Urothelium cell line (cell line): ENCODE measurements around the gene ZNF629.

ENCODE experiments used
- DNase-seq: peaks from one replicate; pipeline ENCODE4 v3.0.0; 2011; ENCODE audit warnings: low spot score, mixed read lengths
- FAIRE-seq: peaks from 2 replicates; lab custom pipeline; 2011; peaks lifted over from hg19 to GRCh38; lab: Jason Lieb, UNC

Gene ZNF629

GRCh38 chr16:30768583-30769181 is 18.3 kb downstream of the ZNF629 start:
- FAIRE-seq (no peak), DNase-seq (no peak)

- no peak for FAIRE-seq
- no peak for DNase-seq
Observed at GRCh38 chr16:30767767-30768465, 19.1 kb downstream of the ZNF629 start.

DNA sequence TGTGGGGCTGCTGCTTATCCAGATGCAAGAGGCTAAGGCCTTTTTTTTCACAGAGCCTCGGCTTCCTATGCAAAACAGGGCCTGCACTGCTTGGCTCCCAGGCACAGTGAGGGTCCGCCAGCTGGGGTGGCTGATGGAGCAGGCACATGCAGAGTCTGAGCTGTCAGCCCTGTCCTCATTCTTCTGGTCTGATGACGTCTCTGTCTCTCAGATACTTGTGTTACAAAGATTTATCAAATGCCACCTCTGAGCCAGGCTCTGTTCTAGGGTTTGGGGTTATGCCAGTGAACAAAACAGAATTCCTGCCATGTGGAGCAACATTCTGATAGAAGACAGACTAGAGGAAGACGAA is 20.1 kb downstream of the ZNF629 start:
- FAIRE-seq (no peak), DNase-seq (no peak)

DNA sequence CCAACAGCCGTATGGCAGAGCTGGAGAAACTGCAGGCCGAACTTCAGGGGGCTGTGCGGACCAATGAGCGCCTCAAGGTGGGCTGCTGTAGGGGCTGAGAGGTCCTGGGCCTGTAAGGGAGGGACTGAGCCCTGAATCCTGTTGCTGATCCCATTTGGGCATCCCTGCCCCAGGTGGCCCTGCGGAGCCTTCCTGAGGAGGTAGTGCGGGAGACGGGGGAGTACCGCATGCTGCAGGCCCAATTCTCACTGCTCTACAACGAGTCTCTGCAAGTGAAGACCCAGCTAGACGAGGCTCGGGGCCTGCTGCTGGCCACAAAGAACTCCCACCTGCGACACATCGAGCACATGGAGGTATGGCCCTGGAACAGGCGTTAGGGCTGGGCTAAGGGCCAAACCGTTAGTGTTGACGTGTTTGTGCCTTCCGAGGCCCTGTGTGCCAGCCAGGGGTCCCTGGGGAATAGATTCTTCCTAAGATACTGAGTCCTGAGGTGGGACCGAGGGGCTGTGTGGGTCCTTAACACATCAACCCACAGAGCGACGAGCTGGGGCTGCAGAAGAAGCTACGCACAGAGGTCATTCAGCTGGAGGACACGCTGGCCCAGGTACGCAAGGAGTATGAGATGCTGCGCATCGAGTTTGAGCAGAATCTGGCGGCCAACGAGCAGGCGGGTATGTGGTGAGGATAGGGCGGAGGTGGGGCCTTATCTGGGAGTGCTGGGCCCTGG is 20.6 kb downstream of the ZNF629 start:
- DNase-seq (no peak), FAIRE-seq (no peak)

DNA sequence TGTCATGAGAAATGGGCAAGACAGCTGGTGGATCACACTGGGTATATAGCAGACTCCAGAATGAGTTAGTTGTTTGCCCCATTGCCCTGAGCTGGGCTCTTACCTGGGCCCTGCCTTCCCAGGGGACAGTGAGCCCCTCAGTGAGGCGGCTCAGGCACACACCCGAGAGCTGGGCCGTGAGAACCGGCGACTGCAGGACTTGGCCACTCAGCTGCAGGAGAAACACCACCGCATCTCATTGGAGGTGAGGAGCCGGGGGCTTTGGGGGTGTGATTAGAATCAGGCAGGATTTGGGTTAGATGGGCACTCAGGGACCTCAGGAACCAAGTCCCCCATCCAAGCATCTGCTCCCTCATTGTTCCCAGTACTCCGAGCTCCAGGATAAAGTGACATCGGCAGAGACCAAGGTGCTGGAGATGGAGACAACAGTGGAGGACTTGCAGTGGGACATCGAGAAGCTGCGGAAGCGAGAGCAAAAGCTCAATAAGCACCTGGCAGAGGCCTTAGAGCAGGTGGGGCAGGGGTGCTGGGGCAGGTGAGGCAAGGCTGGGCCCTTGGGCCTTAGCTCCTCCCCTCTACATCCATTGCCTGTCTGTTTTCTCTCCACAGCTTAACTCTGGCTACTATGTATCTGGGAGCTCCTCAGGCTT is 22.1 kb downstream of the ZNF629 start:
- FAIRE-seq (no peak), DNase-seq (no peak)

- FAIRE-seq (no peak), DNase-seq (no peak)
Observed at GRCh38 chr16:30764086-30764485, 22.9 kb downstream of the ZNF629 start.

DNA sequence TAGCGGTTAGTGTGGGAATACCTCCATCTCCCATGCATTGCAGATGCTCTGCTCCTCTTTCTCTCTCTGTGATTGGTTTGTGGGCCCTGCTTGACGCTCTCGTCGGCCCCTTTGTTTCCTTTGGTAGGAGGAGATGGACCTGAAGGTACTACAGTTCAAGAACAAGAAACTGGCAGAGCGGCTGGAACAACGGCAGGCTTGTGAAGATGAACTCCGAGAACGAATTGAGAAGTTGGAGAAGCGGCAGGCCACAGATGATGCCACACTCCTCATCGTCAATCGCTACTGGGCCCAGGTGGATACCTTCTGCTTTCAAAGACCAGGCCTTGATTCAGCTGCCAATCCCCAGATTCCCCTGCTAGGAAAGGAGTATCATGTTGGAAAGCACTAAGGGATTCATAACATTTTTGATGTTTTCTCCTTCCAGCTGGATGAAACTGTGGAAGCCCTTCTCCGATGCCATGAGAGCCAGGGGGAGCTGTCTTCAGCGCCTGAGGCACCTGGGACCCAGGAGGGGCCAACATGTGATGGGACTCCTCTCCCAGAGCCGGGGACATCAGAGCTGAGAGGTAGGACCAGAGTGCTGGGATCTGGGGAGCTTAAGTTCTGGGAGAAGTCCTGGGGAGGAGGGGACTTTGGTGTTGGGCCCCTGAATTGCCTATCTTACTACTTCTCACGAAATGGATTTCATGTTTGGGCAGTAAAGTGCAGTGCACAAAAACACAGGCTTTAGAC is 23.8 kb downstream of the ZNF629 start:
- FAIRE-seq, result no peak
- no peak for DNase-seq

DNA sequence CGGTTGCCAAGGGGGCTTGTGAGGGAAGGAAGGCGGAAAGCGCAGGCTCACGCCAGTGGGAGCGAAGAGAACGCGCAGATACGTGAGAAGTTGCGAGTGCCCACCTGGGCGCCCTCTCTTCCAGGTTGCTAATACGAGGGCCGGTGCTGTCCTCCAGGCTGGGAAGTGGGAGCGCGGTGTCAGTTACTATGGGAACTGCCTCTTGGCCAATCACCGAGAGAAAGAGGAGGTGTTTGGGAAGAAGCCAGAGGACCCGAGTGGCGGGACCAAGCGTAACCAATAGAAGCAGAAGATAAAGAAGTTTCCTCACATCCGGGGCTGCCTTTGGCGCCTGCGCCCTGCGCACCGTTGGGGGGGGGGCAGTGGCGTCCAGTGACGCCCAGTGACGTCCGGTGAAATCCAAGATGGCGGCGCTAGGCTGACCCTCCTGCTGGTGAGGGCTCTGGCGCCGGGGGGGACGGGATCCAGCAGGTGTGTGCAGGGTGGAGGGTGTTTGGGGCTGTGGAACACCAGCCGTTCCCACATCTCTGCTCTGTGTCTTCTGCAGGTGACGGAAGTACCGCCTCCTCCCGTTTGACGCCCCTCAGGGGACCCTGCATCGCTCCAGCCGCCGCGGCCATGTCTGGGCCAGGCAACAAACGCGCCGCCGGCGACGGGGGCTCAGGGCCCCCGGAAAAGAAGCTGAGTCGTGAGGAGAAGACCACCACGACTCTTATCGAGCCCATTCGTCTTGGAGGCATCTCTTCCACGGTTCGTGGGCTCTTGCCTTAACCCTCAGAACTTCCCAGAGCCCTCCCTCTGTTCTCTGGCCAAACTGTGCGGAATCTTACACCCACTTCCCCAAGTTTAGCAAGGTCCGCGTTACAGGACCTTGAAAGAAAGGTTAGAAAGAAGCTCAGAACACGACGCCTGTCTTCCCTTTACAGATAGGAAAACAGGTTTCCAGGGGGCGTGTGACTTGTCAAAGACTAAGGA is 24.8 kb downstream of the ZNF629 start, which contains the start of the genes CFAP119 and RNF40:
TSS of gene CFAP119 (minus strand) at position 135 of the 975 bp plus-strand sequence. CDS start 314 bp downstream, outside the sequence.
TSS of gene RNF40 (plus strand) at position 395 of the 975 bp plus-strand sequence. CDS start at position 619, 224 bp downstream.
- FAIRE-seq (no peak), DNase-seq (peak; percentile 96)

GRCh38 chr16:30761427-30761927 is 25.5 kb downstream of the ZNF629 start:
- DNase-seq, result peak; percentile 13
- FAIRE-seq, result no peak

- DNase-seq (no peak), FAIRE-seq (no peak)
Observed at GRCh38 chr16:30760577-30761426, 26.2 kb downstream of the ZNF629 start.

DNA sequence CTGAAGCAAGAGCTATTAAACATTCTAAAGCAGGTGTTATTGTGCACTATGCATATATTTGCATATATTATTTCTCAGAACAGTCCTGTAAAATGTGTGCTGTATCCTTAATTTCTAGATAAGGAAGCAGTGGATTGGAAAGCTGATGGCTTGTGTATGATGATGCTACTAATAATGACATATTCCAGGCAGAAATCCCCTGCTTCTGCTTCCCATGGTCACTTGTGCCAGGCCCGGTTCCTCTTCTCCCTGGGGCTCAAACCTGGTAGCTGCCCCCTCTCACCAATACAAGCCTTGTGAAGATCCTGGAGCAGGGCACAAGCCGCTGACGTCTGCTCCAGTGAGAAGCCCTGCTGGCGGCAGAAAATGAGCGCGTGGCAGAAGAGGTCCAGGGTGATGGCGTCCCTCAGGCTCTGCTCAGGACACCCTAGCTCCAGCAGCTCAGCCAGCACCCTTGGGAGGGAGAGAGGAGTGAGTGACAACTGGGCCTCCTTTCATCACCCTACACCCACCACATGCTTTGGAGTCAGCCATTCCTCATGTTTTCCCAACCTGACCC is 26.9 kb downstream of the ZNF629 start:
- FAIRE-seq, result no peak
- DNase-seq, result no peak

- DNase-seq (no peak), FAIRE-seq (no peak)
Observed at GRCh38 chr16:30758988-30759491, 28.0 kb downstream of the ZNF629 start.

- no peak for DNase-seq
- no peak for FAIRE-seq
Observed at GRCh38 chr16:30757316-30757715, 29.7 kb downstream of the ZNF629 start.

- DNase-seq, result no peak
- no peak for FAIRE-seq
Observed at GRCh38 chr16:30756781-30757100, 30.3 kb downstream of the ZNF629 start.

- FAIRE-seq (no peak), DNase-seq (no peak)
Observed at GRCh38 chr16:30755955-30756780, 30.8 kb downstream of the ZNF629 start.

DNA sequence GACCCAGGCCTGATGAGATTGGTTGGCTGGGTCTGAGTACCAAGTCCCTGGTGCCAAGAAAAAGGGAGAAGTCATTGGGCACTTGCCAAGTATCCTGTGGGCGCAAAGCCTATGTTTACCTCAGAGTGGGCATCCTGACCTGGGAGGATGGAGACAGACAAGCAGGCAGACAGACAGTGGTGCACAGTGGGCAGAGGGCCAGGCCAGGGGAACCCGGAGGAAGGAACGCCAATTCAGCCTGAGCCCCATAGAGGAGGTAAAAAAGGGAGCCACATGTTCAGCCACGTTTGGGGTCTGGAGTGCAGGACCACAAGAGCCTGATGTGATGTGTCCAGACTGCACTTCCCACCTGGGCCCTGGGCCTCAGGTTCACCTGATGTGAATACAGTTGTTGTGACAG is 33.4 kb downstream of the ZNF629 start:
- DNase-seq, result no peak
- no peak for FAIRE-seq

DNA sequence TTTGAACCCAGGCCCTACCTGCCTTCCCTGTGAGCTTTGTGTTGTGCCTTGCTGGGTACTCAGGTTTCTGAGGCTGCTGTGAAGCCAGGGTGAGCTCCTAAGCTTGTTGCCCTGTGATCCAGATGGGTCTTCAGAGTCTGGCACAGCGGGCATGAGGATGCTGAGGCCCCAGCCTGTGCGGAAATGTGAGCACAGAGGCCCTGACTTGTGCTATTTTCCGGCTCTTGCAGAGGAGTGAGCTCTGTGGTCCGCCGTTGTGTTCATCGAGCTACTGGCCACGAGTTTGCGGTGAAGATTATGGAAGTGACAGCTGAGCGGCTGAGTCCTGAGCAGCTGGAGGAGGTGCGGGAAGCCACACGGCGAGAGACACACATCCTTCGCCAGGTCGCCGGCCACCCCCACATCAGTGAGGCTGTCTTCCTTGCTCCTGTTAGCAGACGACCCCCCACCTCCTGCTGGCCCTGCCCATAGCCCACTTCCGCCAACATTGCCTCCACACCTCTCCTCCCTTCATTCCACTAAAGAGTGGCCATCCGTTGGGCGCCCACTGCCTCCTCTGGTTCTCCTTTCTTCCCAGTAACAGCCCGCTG is 36.0 kb downstream of the ZNF629 start:
- no peak for DNase-seq
- FAIRE-seq, result no peak
